ENCODE measurements around the gene LRRC8C. TPM values are rescaled to one million over a fixed set of nuclear protein-coding genes. Genes with fewer than 3 reads are reported as not detected.
A peak's percentile ranks its signal among the peaks of the same experiment; 100 is the strongest.
"Not testable (repeated sequence)": the region's sequence is repeated elsewhere in the genome, so short reads cannot be mapped to it uniquely, and the experiment has no call there.

LRRC8C gene
- total RNA-seq, 2 experiments from 2014 or later: 32.9 to 35.0 TPM

- ATAC-seq; POLR2A ChIA-PET; H3K27ac Mint-ChIP-seq; DNase-seq; H3K27me3 Mint-ChIP-seq (ENCODE audit: low read depth); H3K4me3 Mint-ChIP-seq; H3K9me3 Mint-ChIP-seq (ENCODE audit: insufficient read depth); CTCF ChIA-PET: not testable (repeated sequence)
- peaks cover 50% of the 10 kb centered on the region for H3K4me1 Mint-ChIP-seq (ENCODE audit: low read depth)
- H3K36me3 Mint-ChIP-seq (ENCODE audit: low read depth): peaks cover 63% of the 10 kb centered on the region
Measured at GRCh38 chr1:89704885-89705284, 72.0 kb downstream of the LRRC8C start.

GRCh38 chr1:89705901-89706699 is 73.2 kb downstream of the LRRC8C start:
- peaks cover 47% of the 10 kb centered on the region for H3K4me1 Mint-ChIP-seq (ENCODE audit: low read depth)
- ChIA-PET CTCF (interaction anchor here (0.9 to 5.4 kb wide), 4 partner anchors 13 to 222 kb away, joined by 3 to 26 read pairs (median 6); no protein-coding TSS in a partner anchor), POLR2A (interaction anchor here (1.1 kb wide), 1 partner anchor 72 kb away, joined by 3 read pairs; no protein-coding TSS in a partner anchor)
- peaks cover 61% of the 10 kb centered on the region for H3K36me3 Mint-ChIP-seq (ENCODE audit: low read depth)
- no peaks in the 10 kb centered on the region for H3K27me3 Mint-ChIP-seq (ENCODE audit: low read depth)
- H3K9me3 Mint-ChIP-seq (ENCODE audit: insufficient read depth): no peaks in the 10 kb centered on the region
- ATAC-seq: no peak
- DNase-seq: no peak
- peak overlapping the region; percentile 9 for H3K27ac Mint-ChIP-seq
- H3K4me3 Mint-ChIP-seq: no peak overlapping the region

GRCh38 chr1:89706700-89707012 is 73.7 kb downstream of the LRRC8C start:
- Mint-ChIP-seq H3K36me3 (ENCODE audit: low read depth) (peaks cover 61% of the 10 kb centered on the region), H3K9me3 (ENCODE audit: insufficient read depth) (no peaks in the 10 kb centered on the region), H3K4me1 (ENCODE audit: low read depth) (peaks cover 50% of the 10 kb centered on the region), H3K27me3 (ENCODE audit: low read depth) (no peaks in the 10 kb centered on the region), H3K4me3 (no peak overlapping the region), H3K27ac (peak overlapping the region; percentile 9)
- CTCF ChIA-PET: interaction anchor here (0.9 to 5.4 kb wide), 4 partner anchors 12 to 223 kb away, joined by 3 to 26 read pairs (median 6); no protein-coding TSS in a partner anchor
- DNase-seq (no peak), ATAC-seq (no peak)
- POLR2A ChIA-PET: interaction anchor here (1.1 kb wide), 1 partner anchor 73 kb away, joined by 3 read pairs; no protein-coding TSS in a partner anchor

- Mint-ChIP-seq H3K4me1 (ENCODE audit: low read depth) (peaks cover 36% of the 10 kb centered on the region), H3K9me3 (ENCODE audit: insufficient read depth) (no peaks in the 10 kb centered on the region), H3K27me3 (ENCODE audit: low read depth) (no peaks in the 10 kb centered on the region), H3K4me3 (no peak overlapping the region), H3K36me3 (ENCODE audit: low read depth) (peaks cover 68% of the 10 kb centered on the region), H3K27ac (no peak overlapping the region)
- DNase-seq: no peak
- POLR2A ChIA-PET: no interaction called here
- CTCF ChIA-PET: interaction anchor here (1.0 to 5.4 kb wide), 3 partner anchors 10 to 54 kb away, joined by 4 to 26 read pairs (median 8); no protein-coding TSS in a partner anchor
- ATAC-seq: no peak
Measured at GRCh38 chr1:89708751-89709375, 75.9 kb downstream of the LRRC8C start.

- H3K36me3 Mint-ChIP-seq (ENCODE audit: low read depth): peaks cover 75% of the 10 kb centered on the region
- no peaks in the 10 kb centered on the region for H3K27me3 Mint-ChIP-seq (ENCODE audit: low read depth)
- H3K27ac Mint-ChIP-seq: no peak overlapping the region
- peaks cover 38% of the 10 kb centered on the region for H3K4me1 Mint-ChIP-seq (ENCODE audit: low read depth)
- POLR2A ChIA-PET: no interaction called here
- H3K4me3 Mint-ChIP-seq: no peak overlapping the region
- ATAC-seq: no peak
- no peaks in the 10 kb centered on the region for H3K9me3 Mint-ChIP-seq (ENCODE audit: insufficient read depth)
- CTCF ChIA-PET: interaction anchor here (0.6 to 5.4 kb wide), 2 partner anchors 9 to 49 kb away, joined by 3 to 26 read pairs; no protein-coding TSS in a partner anchor
- DNase-seq: no peak
Measured at GRCh38 chr1:89710498-89711139, 77.7 kb downstream of the LRRC8C start.

- POLR2A ChIA-PET: no interaction called here
- Mint-ChIP-seq H3K27ac (peak overlapping the region; percentile 9), H3K4me3 (no peak overlapping the region), H3K27me3 (ENCODE audit: low read depth) (no peaks in the 10 kb centered on the region), H3K4me1 (ENCODE audit: low read depth) (peaks cover 33% of the 10 kb centered on the region), H3K36me3 (ENCODE audit: low read depth) (peaks cover 77% of the 10 kb centered on the region), H3K9me3 (ENCODE audit: insufficient read depth) (no peaks in the 10 kb centered on the region)
- ATAC-seq: peak; percentile 44
- DNase-seq: no peak
- CTCF ChIA-PET: interaction anchor here (0.6 to 5.4 kb wide), 4 partner anchors 8 to 52 kb away, joined by 3 to 26 read pairs (median 4); no protein-coding TSS in a partner anchor
Measured at GRCh38 chr1:89711140-89711778, 78.3 kb downstream of the LRRC8C start.

GRCh38 chr1:89712420-89712819 is 79.5 kb downstream of the LRRC8C start:
- Mint-ChIP-seq H3K27me3 (ENCODE audit: low read depth) (no peaks in the 10 kb centered on the region), H3K27ac (no peak overlapping the region), H3K4me1 (ENCODE audit: low read depth) (peaks cover 37% of the 10 kb centered on the region), H3K36me3 (ENCODE audit: low read depth) (peaks cover 84% of the 10 kb centered on the region), H3K4me3 (no peak overlapping the region), H3K9me3 (ENCODE audit: insufficient read depth) (no peaks in the 10 kb centered on the region)
- POLR2A ChIA-PET: no interaction called here
- no peak for ATAC-seq
- no peak for DNase-seq
- CTCF ChIA-PET: interaction anchor here (0.6 to 1.5 kb wide), 3 partner anchors 9 to 51 kb away, joined by 3 to 6 read pairs (median 3); no protein-coding TSS in a partner anchor

- POLR2A ChIA-PET: interaction anchor here (1.1 kb wide), 1 partner anchor 47 kb away, joined by 3 read pairs; no protein-coding TSS in a partner anchor
Measured at GRCh38 chr1:89715677-89716076, 82.8 kb downstream of the LRRC8C start.

GRCh38 chr1:89719502-89720306 is 86.8 kb downstream of the LRRC8C start:
- no peaks in the 10 kb centered on the region for H3K27me3 Mint-ChIP-seq (ENCODE audit: low read depth)

More at GRCh38 chr1:89715677-89716076, 82.8 kb downstream of the LRRC8C start:
- ATAC-seq (no peak), DNase-seq (no peak)
- no peak overlapping the region for H3K27ac Mint-ChIP-seq
- H3K9me3 Mint-ChIP-seq (ENCODE audit: insufficient read depth): no peaks in the 10 kb centered on the region
- peaks cover 60% of the 10 kb centered on the region for H3K4me1 Mint-ChIP-seq (ENCODE audit: low read depth)
- no peak overlapping the region for H3K4me3 Mint-ChIP-seq
- peaks cover 79% of the 10 kb centered on the region for H3K36me3 Mint-ChIP-seq (ENCODE audit: low read depth)
- no peaks in the 10 kb centered on the region for H3K27me3 Mint-ChIP-seq (ENCODE audit: low read depth)
- CTCF ChIA-PET: interaction anchor here (6.7 to 9.2 kb wide), 2 partner anchors 7 to 47 kb away, joined by 26 to 89 read pairs; no protein-coding TSS in a partner anchor

GRCh38 chr1:89720839-89721238 is 87.9 kb downstream of the LRRC8C start:
- CTCF ChIA-PET: interaction anchor here (0.9 to 9.2 kb wide), 18 partner anchors 12 to 193 kb away, joined by 3 to 89 read pairs (median 7); partner anchors contain the start of gene LRRC8C
- peak overlapping the region; percentile 79 for H3K27ac Mint-ChIP-seq
- peaks cover 88% of the 10 kb centered on the region for H3K4me1 Mint-ChIP-seq (ENCODE audit: low read depth)
- POLR2A ChIA-PET: interaction anchor here (0.6 to 3.5 kb wide), 9 partner anchors 10 to 87 kb away, joined by 3 to 15 read pairs (median 5); partner anchors contain the start of gene LRRC8C
- no peak for DNase-seq
- no peaks in the 10 kb centered on the region for H3K9me3 Mint-ChIP-seq (ENCODE audit: insufficient read depth)
- no peak for ATAC-seq
- H3K27me3 Mint-ChIP-seq (ENCODE audit: low read depth): no peaks in the 10 kb centered on the region
- peak overlapping the region; percentile 19 for H3K4me3 Mint-ChIP-seq
- peaks cover 65% of the 10 kb centered on the region for H3K36me3 Mint-ChIP-seq (ENCODE audit: low read depth)

More at GRCh38 chr1:89719502-89720306, 86.8 kb downstream of the LRRC8C start:
- Mint-ChIP-seq H3K4me1 (ENCODE audit: low read depth) (peaks cover 83% of the 10 kb centered on the region), H3K27ac (peak overlapping the region; percentile 97), H3K36me3 (ENCODE audit: low read depth) (peaks cover 62% of the 10 kb centered on the region), H3K4me3 (peak overlapping the region; percentile 61), H3K9me3 (ENCODE audit: insufficient read depth) (no peaks in the 10 kb centered on the region)
- ATAC-seq (peak; percentile 82), DNase-seq (no peak)
- ChIA-PET POLR2A (interaction anchor here (0.6 to 3.5 kb wide), 13 partner anchors 20 to 703 kb away, joined by 3 to 15 read pairs (median 5); partner anchors contain the start of gene LRRC8C), CTCF (interaction anchor here (0.9 to 9.2 kb wide), 26 partner anchors 11 to 236 kb away, joined by 3 to 89 read pairs (median 6); partner anchors contain the start of gene LRRC8C)
